Measurements from ENCODE around the gene FBXL5. TPM values are rescaled to one million over a fixed set of nuclear protein-coding genes. Genes with fewer than 3 reads are reported as not detected.

Gene FBXL5
- total and polyA plus RNA-seq, 4 donors = 45.9 to 138 (median 87.8) TPM

- DNase-seq = no peak
- no peaks in the 10 kb centered on the region for H3K4me1 ChIP-seq (ENCODE audit: control insufficient read depth in 5 of 5, insufficient read depth in 5 of 5, low read length in 5 of 5)
- H3K4me3 ChIP-seq = no peak overlapping the region
- H3K9ac ChIP-seq (ENCODE audit: insufficient read depth in 1 of 2, low read length in 2 of 2) = no peak overlapping the region
- no peak for ATAC-seq (ENCODE audit: insufficient read depth, low FRiP score)
- WGBS, 2 donors = 79 to 86% methylated on average over 6 of the region's 6 CpGs
- TF ChIP-seq CTCF (IDR thresholded peaks at IDR 0.05; ENCODE audit: control extremely low read depth, extremely low read depth) = no peak
- no peak overlapping the region for H3K27ac ChIP-seq (ENCODE audit: low read depth in 1 of 2, low read length in 1 of 2)
- peaks cover 5 to 41% (median 24%) of the 10 kb centered on the region in 4 donors for H3K36me3 ChIP-seq (ENCODE audit: control insufficient read depth in 4 of 4, insufficient read depth in 4 of 4, low read length in 4 of 4)
- no peaks in the 10 kb centered on the region for H3K9me3 ChIP-seq (ENCODE audit: control insufficient read depth in 4 of 4, insufficient read depth in 3 of 4, low read length in 3 of 4)
- H3K27me3 ChIP-seq (ENCODE audit: control insufficient read depth in 3 of 3, insufficient read depth in 3 of 3, low read length in 2 of 3) = no peaks in the 10 kb centered on the region
Observed at GRCh38 chr4:15563871-15564270, 91.3 kb downstream of the FBXL5 start.

- no peak for DNase-seq
- peaks cover 5 to 35% (median 24%) of the 10 kb centered on the region in 4 donors for H3K36me3 ChIP-seq (ENCODE audit: control insufficient read depth in 4 of 4, insufficient read depth in 4 of 4, low read length in 4 of 4)
Observed at GRCh38 chr4:15562623-15563022, 92.5 kb downstream of the FBXL5 start.

GRCh38 chr4:15562114-15562513 lies 93.0 kb downstream of the FBXL5 start:
- no peaks in the 10 kb centered on the region for H3K4me1 ChIP-seq (ENCODE audit: control insufficient read depth in 5 of 5, insufficient read depth in 5 of 5, low read length in 5 of 5)
- ATAC-seq (ENCODE audit: insufficient read depth, low FRiP score) (no peak), DNase-seq (no peak)
- H3K27ac ChIP-seq (ENCODE audit: low read depth in 1 of 2, low read length in 1 of 2) = no peak overlapping the region
- H3K9me3 ChIP-seq (ENCODE audit: control insufficient read depth in 4 of 4, insufficient read depth in 3 of 4, low read length in 3 of 4) = no peaks in the 10 kb centered on the region
- no peak overlapping the region for H3K4me3 ChIP-seq
- H3K36me3 ChIP-seq (ENCODE audit: control insufficient read depth in 4 of 4, insufficient read depth in 4 of 4, low read length in 4 of 4) = peaks cover 5 to 40% (median 26%) of the 10 kb centered on the region in 4 donors
- no peak for TF ChIP-seq CTCF (IDR thresholded peaks at IDR 0.05; ENCODE audit: control extremely low read depth, extremely low read depth)
- no peak overlapping the region for H3K9ac ChIP-seq (ENCODE audit: insufficient read depth in 1 of 2, low read length in 2 of 2)
- 70 to 81% methylated on average over 3 of the region's 3 CpGs for WGBS, 2 donors
- H3K27me3 ChIP-seq (ENCODE audit: control insufficient read depth in 3 of 3, insufficient read depth in 3 of 3, low read length in 2 of 3) = no peaks in the 10 kb centered on the region

More at GRCh38 chr4:15562623-15563022, 92.5 kb downstream of the FBXL5 start:
- no peak for TF ChIP-seq CTCF (IDR thresholded peaks at IDR 0.05; ENCODE audit: control extremely low read depth, extremely low read depth)
- Histone ChIP-seq H3K27ac (ENCODE audit: low read depth in 1 of 2, low read length in 1 of 2) (no peak overlapping the region), H3K27me3 (ENCODE audit: control insufficient read depth in 3 of 3, insufficient read depth in 3 of 3, low read length in 2 of 3) (no peaks in the 10 kb centered on the region), H3K4me3 (no peak overlapping the region), H3K9me3 (ENCODE audit: control insufficient read depth in 4 of 4, insufficient read depth in 3 of 4, low read length in 3 of 4) (no peaks in the 10 kb centered on the region), H3K4me1 (ENCODE audit: control insufficient read depth in 5 of 5, insufficient read depth in 5 of 5, low read length in 5 of 5) (no peaks in the 10 kb centered on the region), H3K9ac (ENCODE audit: insufficient read depth in 1 of 2, low read length in 2 of 2) (no peak overlapping the region)
- ATAC-seq (ENCODE audit: insufficient read depth, low FRiP score) = no peak

- no peak for TF ChIP-seq CTCF (IDR thresholded peaks at IDR 0.05; ENCODE audit: control extremely low read depth, extremely low read depth)
- Histone ChIP-seq H3K27me3 (ENCODE audit: control insufficient read depth in 3 of 3, insufficient read depth in 3 of 3, low read length in 2 of 3) (no peaks in the 10 kb centered on the region), H3K4me3 (no peak overlapping the region), H3K36me3 (ENCODE audit: control insufficient read depth in 4 of 4, insufficient read depth in 4 of 4, low read length in 4 of 4) (peaks cover 5 to 46% (median 27%) of the 10 kb centered on the region in 4 donors), H3K9ac (ENCODE audit: insufficient read depth in 1 of 2, low read length in 2 of 2) (no peak overlapping the region), H3K4me1 (ENCODE audit: control insufficient read depth in 5 of 5, insufficient read depth in 5 of 5, low read length in 5 of 5) (peaks cover 0 to 2% (median 0%) of the 10 kb centered on the region in 5 donors), H3K27ac (ENCODE audit: low read depth in 1 of 2, low read length in 1 of 2) (no peak overlapping the region), H3K9me3 (ENCODE audit: control insufficient read depth in 4 of 4, insufficient read depth in 3 of 4, low read length in 3 of 4) (peaks cover 0 to 2% (median 0%) of the 10 kb centered on the region in 4 donors)
- ATAC-seq (ENCODE audit: insufficient read depth, low FRiP score) (no peak), DNase-seq (no peak)
- 96% methylated on average over 2 of the region's 2 CpGs for WGBS, 2 donors
Observed at GRCh38 chr4:15558561-15558960, 96.6 kb downstream of the FBXL5 start.
